Vein endothelial cell (primary cell): ENCODE measurements around the gene DNAJA1. TPM values are rescaled to one million over a fixed set of nuclear protein-coding genes. Genes with fewer than 3 reads are reported as not detected.

ENCODE experiments used
- total RNA-seq: library from RNA; depleted of rRNA; stranded (reverse); fragments of >200 nt; gene quantifications from 2 replicates; pipeline ENCODE4 v1.2.3, GENCODE V29; 2012

The DNAJA1 gene
- 101 and 122 TPM in 2 replicates for total RNA-seq

DNA sequence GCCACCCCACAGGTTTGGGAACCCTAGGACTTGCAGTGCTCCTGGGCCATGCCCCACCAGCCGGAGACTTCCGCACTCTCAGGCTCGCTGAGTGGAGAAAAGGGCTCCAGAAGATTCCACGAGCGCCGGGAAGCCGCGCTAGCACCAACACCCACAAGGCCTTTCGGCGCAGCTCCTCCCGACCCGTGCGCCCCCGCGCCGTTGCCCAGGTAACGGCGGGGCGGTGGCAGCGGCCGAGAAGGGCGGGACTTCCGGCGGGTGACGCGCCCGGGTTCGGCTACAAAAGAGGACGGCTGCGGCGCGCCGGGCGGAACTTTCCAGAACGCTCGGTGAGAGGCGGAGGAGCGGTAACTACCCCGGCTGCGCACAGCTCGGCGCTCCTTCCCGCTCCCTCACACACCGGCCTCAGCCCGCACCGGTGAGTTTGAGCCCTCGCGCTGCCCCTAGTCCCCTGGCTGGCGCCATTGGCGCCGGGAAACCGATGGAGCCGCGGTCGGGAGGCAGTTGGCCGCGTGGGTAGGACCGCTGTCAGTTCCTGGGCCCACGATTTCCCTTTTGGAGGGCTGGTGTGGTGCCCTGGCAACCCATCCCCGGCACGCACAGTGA is at the start of gene DNAJA1:
Gene DNAJA1 (plus strand): TSS at position 308 of the 606 bp plus-strand sequence. CDS start 1,212 bp downstream, outside the sequence.

DNA sequence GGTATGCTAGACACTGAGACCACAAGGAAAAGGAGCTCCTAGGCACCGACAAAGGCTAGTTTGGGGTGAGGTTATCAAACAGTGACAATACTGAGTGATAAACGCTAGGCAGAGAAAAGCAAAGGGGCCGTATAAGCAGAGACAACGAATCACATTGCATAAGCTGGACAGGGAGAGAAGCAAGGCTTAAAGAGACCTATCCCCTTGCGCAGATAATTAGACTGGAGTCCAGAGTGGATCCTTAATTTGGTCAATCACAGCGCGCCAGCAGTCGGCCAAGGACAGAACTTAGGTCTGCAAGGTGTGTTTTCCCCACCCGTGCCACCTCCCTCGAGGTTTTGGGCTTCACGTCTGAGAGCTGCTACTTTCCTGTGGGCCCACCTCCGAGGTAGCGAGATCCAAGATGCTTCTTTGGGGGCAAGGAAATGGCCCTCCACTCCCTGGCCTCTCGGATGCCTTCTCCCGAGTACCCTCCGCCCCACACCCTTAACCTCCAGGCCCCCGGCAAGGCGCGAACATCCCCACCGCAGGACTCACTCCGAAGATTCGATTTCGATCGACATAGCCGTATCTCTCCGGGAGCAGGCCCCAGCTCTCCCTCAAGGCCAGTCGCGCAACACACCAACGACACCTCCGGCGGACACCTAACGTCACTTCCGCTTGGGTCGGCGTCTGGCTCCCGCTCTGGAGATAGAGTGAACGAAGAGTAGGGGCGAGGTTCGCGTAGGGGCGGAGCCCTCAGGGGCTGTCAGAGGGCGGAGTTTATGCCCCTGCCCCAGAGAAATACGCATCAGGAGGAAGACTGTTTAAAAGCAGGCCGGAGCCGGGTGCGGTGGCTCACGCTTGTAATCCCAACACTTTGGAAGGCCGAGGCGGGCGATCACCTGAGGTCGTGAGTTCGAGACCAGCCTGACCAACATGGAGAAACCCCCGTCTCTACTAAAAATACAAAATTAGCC is 51.3 kb downstream of the DNAJA1 start, which contains the start of gene SMU1:
Gene SMU1 (minus strand): TSS at position 629 of the 959 bp plus-strand sequence. CDS start 66 bp downstream, at position 563.

Other genes starting within 250 kb of the DNAJA1 start
- gene TMEM215, start 241.7 kb upstream of the DNAJA1 start, total RNA-seq, result under 0.01 TPM in 1 of 2 replicates, not detected in the other
- gene APTX, start 23.6 kb upstream of the DNAJA1 start, total RNA-seq, result 26.8 and 31.0 TPM in 2 replicates
- 26.8 and 31.5 TPM in 2 replicates for gene SMU1, start 51.4 kb downstream of the DNAJA1 start, total RNA-seq
- gene B4GALT1, start 142.1 kb downstream of the DNAJA1 start, total RNA-seq, result 21.4 and 24.8 TPM in 2 replicates
- gene SPINK4, start 214.9 kb downstream of the DNAJA1 start, total RNA-seq, result not detected in 2 replicates
- gene BAG1, start 239.4 kb downstream of the DNAJA1 start, total RNA-seq, result 30.1 and 58.3 TPM in 2 replicates
- gene CHMP5, start 239.8 kb downstream of the DNAJA1 start, total RNA-seq, result 67.5 and 68.6 TPM in 2 replicates